Measurements from ENCODE around the gene CD34.

CD34 gene

GRCh38 chr1:207873055-207873890 is 37.7 kb downstream of the CD34 start:
- DNase-seq (ENCODE audit: low spot score) = peak; percentile 43

- no peak for DNase-seq (ENCODE audit: low spot score)
Observed at GRCh38 chr1:207872621-207873020, 38.3 kb downstream of the CD34 start.

GRCh38 chr1:207871117-207871649 is 39.7 kb downstream of the CD34 start:
- DNase-seq (ENCODE audit: low spot score) = no peak

- no peak for DNase-seq (ENCODE audit: low spot score)
Observed at GRCh38 chr1:207870306-207871031, 40.5 kb downstream of the CD34 start.

- no peak for DNase-seq (ENCODE audit: low spot score)
Observed at GRCh38 chr1:207869859-207870258, 41.1 kb downstream of the CD34 start.

- peak; percentile 76 for DNase-seq (ENCODE audit: low spot score)
Observed at GRCh38 chr1:207868774-207869721, 41.9 kb downstream of the CD34 start.

GRCh38 chr1:207868251-207868773 is 42.6 kb downstream of the CD34 start:
- no peak for DNase-seq (ENCODE audit: low spot score)

GRCh38 chr1:207867136-207868109 is 43.5 kb downstream of the CD34 start:
- DNase-seq (ENCODE audit: low spot score) = no peak

GRCh38 chr1:207866471-207867135 is 44.3 kb downstream of the CD34 start:
- DNase-seq (ENCODE audit: low spot score) = no peak

GRCh38 chr1:207863893-207864535 is 46.9 kb downstream of the CD34 start:
- DNase-seq (ENCODE audit: low spot score) = peak; percentile 57

GRCh38 chr1:207862241-207862787 is 48.6 kb downstream of the CD34 start:
- no peak for DNase-seq (ENCODE audit: low spot score)

- DNase-seq (ENCODE audit: low spot score) = peak; percentile 56
Observed at GRCh38 chr1:207861442-207862177, 49.3 kb downstream of the CD34 start.

- no peak for DNase-seq (ENCODE audit: low spot score)
Observed at GRCh38 chr1:207860531-207860930, 50.4 kb downstream of the CD34 start.

- no peak for DNase-seq (ENCODE audit: low spot score)
Observed at GRCh38 chr1:207858806-207859205, 52.1 kb downstream of the CD34 start.

GRCh38 chr1:207858281-207858680 is 52.6 kb downstream of the CD34 start:
- DNase-seq (ENCODE audit: low spot score) = no peak

GRCh38 chr1:207857447-207857846 is 53.5 kb downstream of the CD34 start:
- DNase-seq (ENCODE audit: low spot score) = no peak

GRCh38 chr1:207856276-207857023 is 54.5 kb downstream of the CD34 start:
- no peak for DNase-seq (ENCODE audit: low spot score)

GRCh38 chr1:207854001-207854400 is 56.9 kb downstream of the CD34 start:
- no peak for DNase-seq (ENCODE audit: low spot score)

Measured in CD4-positive, alpha-beta T cell treated with Interleukin-15 for 4 hours (primary cell).